Liver (tissue), 9 donors: ENCODE results near the gene ERGIC1. TPM values are rescaled to one million over a fixed set of nuclear protein-coding genes. Genes with fewer than 3 reads are reported as not detected.

ENCODE experiments used
- DNase-seq: peaks from one replicate; pipeline ENCODE4 v3.0.0-alpha.2; 2017; ENCODE audit warnings: low spot score
- H3K27ac ChIP-seq, 2 donors: one replicate each; pipeline ENCODE4 v1.7.0; 2013; ENCODE audit warnings: inconsistent platforms in 2 of 2, low read length in 2 of 2, control low read depth in 1 of 2, low read depth in 1 of 2, mild to moderate bottlenecking in 1 of 2
- H3K27me3 ChIP-seq, 4 donors: one replicate each; pipeline versions ENCODE4 v1.6.1 to v1.7.0; 2013; ENCODE audit warnings: low read length in 3 of 4, inconsistent platforms in 1 of 4, mild to moderate bottlenecking in 1 of 4, moderate library complexity in 1 of 4; ENCODE audit not compliant: control insufficient read depth in 4 of 4, insufficient read depth in 4 of 4
- H3K36me3 ChIP-seq, 4 donors: one replicate each; pipeline versions ENCODE4 v1.6.1 to v1.7.0; 2013; ENCODE audit warnings: low read length in 3 of 4, mild to moderate bottlenecking in 3 of 4, low read depth in 1 of 4, moderate library complexity in 1 of 4; ENCODE audit not compliant: control insufficient read depth in 4 of 4, insufficient read depth in 3 of 4
- H3K4me1 ChIP-seq, 4 donors: one replicate each; pipeline versions ENCODE4 v1.6.1 to v1.7.0; 2013; ENCODE audit warnings: low read length in 3 of 4, mild to moderate bottlenecking in 3 of 4, moderate library complexity in 1 of 4; ENCODE audit not compliant: control insufficient read depth in 4 of 4, insufficient read depth in 4 of 4
- H3K4me3 ChIP-seq, 3 donors: one replicate each; pipeline versions ENCODE4 v1.6.1 to v1.7.0; 2013; ENCODE audit warnings: low read length in 3 of 3, control low read depth in 1 of 3, low read depth in 1 of 3, mild to moderate bottlenecking in 1 of 3
- H3K9ac ChIP-seq, 2 donors: one replicate each; pipeline ENCODE4 v1.7.0; 2013; ENCODE audit warnings: low read length in 2 of 2, mild to moderate bottlenecking in 2 of 2, moderate library complexity in 2 of 2, control low read depth in 1 of 2, low read depth in 1 of 2
- H3K9me3 ChIP-seq, 4 donors: one replicate each; pipeline versions ENCODE4 v1.6.1 to v1.7.0; 2013; ENCODE audit warnings: low read length in 3 of 4; ENCODE audit not compliant: control insufficient read depth in 4 of 4
- EGR1 ChIP-seq, 2 donors: IDR thresholded peaks; 2 replicates each; pipeline ENCODE4 v1.6.1; 2016 to 2018; ENCODE audit warnings: antibody characterized with exemption in 2 of 2, low read depth in 2 of 2
- FOXA1 ChIP-seq: IDR thresholded peaks from 2 replicates; pipeline ENCODE4 v1.6.1; 2016; ENCODE audit warnings: antibody characterized with exemption
- FOXA2 ChIP-seq: IDR thresholded peaks from 2 replicates; pipeline ENCODE4 v1.6.1; 2016; ENCODE audit warnings: antibody characterized with exemption
- GABPA ChIP-seq, 2 donors: IDR thresholded peaks in 1 of 2; conservative IDR thresholded peaks in 1 of 2; 2 replicates each; pipeline ENCODE4 v1.6.1; 2016; ENCODE audit warnings: antibody characterized with exemption in 2 of 2, mild to moderate bottlenecking in 1 of 2, moderate library complexity in 1 of 2
- HNF4A ChIP-seq, 2 donors: conservative IDR thresholded peaks; 2 replicates each; pipeline ENCODE4 v1.6.1; 2016; ENCODE audit warnings: antibody characterized with exemption in 2 of 2, mild to moderate bottlenecking in 2 of 2
- HNF4G ChIP-seq: IDR thresholded peaks from 2 replicates; pipeline ENCODE4 v1.6.1; 2016; ENCODE audit warnings: antibody characterized with exemption
- JUND ChIP-seq, 2 donors: IDR thresholded peaks; 2 replicates each; pipeline ENCODE4 v1.6.1; 2016; ENCODE audit warnings: antibody characterized with exemption in 2 of 2
- NR2F2 ChIP-seq: IDR thresholded peaks from 2 replicates; pipeline ENCODE4 v1.6.1; 2016; ENCODE audit warnings: antibody characterized with exemption
- RAD21 ChIP-seq, 2 donors: IDR thresholded peaks; 2 replicates each; pipeline ENCODE4 v1.6.1; 2016; ENCODE audit warnings: antibody characterized with exemption in 2 of 2, mild to moderate bottlenecking in 2 of 2
- REST ChIP-seq: IDR thresholded peaks from 2 replicates; pipeline ENCODE4 v1.6.1; 2016; ENCODE audit warnings: antibody characterized with exemption, mild to moderate bottlenecking
- RXRA ChIP-seq, 2 donors: IDR thresholded peaks; 2 replicates each; pipeline ENCODE4 v1.6.1; 2017 to 2018; ENCODE audit warnings: antibody characterized with exemption in 2 of 2, mild to moderate bottlenecking in 1 of 2
- SP1 ChIP-seq: IDR thresholded peaks from 2 replicates; pipeline ENCODE4 v1.6.1; 2018; ENCODE audit warnings: antibody characterized with exemption, mild to moderate bottlenecking
- TAF1 ChIP-seq: conservative IDR thresholded peaks from 2 replicates; pipeline ENCODE4 v1.6.1; 2016; ENCODE audit warnings: antibody characterized with exemption, mild to moderate bottlenecking
- YY1 ChIP-seq: IDR thresholded peaks from 2 replicates; pipeline ENCODE4 v1.6.1; 2016; ENCODE audit warnings: antibody characterized with exemption, mild to moderate bottlenecking
- ZBTB33 ChIP-seq: IDR thresholded peaks from 2 replicates; pipeline ENCODE4 v1.6.1; 2016; ENCODE audit warnings: antibody characterized with exemption
- WGBS: extraction: QIAGEN DNeasy Blood & Tissue Kit; methylation state at CpG from one replicate; pipeline ENCODE4 v1.1.7; 2013; 5-methylcytosine and 5-hydroxymethylcytosine counted together
- polyA plus RNA-seq, 2 donors: library from polyadenylated mRNA; stranded (reverse) in 1 of 2; unstranded in 1 of 2; fragments of 200-250 nt in 1 of 2; fragments of >200 nt in 1 of 2; fragmentation: Nextera tagmentation in 1 of 2; extraction: Ambion mirVana in 1 of 2; gene quantifications; one replicate each; pipeline versions ENCODE4 v1.2.1 to v1.2.3, GENCODE V29; 2013 to 2015
- total RNA-seq, 2 donors: library from RNA; depleted of rRNA; stranded (reverse); fragments of >200 nt; gene quantifications; one replicate each; pipeline ENCODE4 v1.2.3, GENCODE V29; 2014
- TF ChIP-seq, protein P1 (sequence below): fragments of 150-350 bp; IDR thresholded peaks from 2 replicates; pipeline ENCODE4 v1.5.1; 2017; ENCODE audit warnings: improper control_type of control experiment, low read depth, low read length; ENCODE audit not compliant: missing input control
- TF ChIP-seq, protein P2 (sequence below): IDR thresholded peaks from 2 replicates; pipeline ENCODE4 v1.6.1; 2016; ENCODE audit warnings: antibody characterized with exemption
- TF ChIP-seq, protein P3 (sequence below): IDR thresholded peaks from 2 replicates; pipeline ENCODE4 v1.6.1; 2016; ENCODE audit warnings: antibody characterized with exemption
- donor health status: healthy.
- donor health status: healthy.
- donor health status: healthy.
- donor health status: healthy.
- donor health status: healthy.

Gene ERGIC1
- total and polyA plus RNA-seq, 4 donors, result 45.4 to 155 (median 101) TPM

GRCh38 chr5:172805018-172805683 is 28.9 kb upstream of the ERGIC1 start:
- whole genome bisulfite sequencing, result 83% methylated on average over 3 of the region's 3 CpGs
- Histone ChIP-seq H3K27ac (no peak overlapping the region), H3K36me3 (no peaks in the 10 kb centered on the region), H3K9ac (no peak overlapping the region), H3K27me3 (no peaks in the 10 kb centered on the region), H3K4me1 (peaks cover 0 to 7% (median 1%) of the 10 kb centered on the region in 4 donors), H3K4me3 (no peak overlapping the region), H3K9me3 (peaks cover 0 to 2% (median 0%) of the 10 kb centered on the region in 4 donors)
- DNase-seq, result no peak
- TF ChIP-seq HNF4A (conservative IDR thresholded peaks at IDR 0.05), result no peak
- no peak for TF ChIP-seq ZBTB33
- TF ChIP-seq NR2F2, result no peak
- TF ChIP-seq, protein P1, sequence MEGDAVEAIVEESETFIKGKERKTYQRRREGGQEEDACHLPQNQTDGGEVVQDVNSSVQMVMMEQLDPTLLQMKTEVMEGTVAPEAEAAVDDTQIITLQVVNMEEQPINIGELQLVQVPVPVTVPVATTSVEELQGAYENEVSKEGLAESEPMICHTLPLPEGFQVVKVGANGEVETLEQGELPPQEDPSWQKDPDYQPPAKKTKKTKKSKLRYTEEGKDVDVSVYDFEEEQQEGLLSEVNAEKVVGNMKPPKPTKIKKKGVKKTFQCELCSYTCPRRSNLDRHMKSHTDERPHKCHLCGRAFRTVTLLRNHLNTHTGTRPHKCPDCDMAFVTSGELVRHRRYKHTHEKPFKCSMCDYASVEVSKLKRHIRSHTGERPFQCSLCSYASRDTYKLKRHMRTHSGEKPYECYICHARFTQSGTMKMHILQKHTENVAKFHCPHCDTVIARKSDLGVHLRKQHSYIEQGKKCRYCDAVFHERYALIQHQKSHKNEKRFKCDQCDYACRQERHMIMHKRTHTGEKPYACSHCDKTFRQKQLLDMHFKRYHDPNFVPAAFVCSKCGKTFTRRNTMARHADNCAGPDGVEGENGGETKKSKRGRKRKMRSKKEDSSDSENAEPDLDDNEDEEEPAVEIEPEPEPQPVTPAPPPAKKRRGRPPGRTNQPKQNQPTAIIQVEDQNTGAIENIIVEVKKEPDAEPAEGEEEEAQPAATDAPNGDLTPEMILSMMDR, result no peak
- TF ChIP-seq HNF4G, result no peak
- TF ChIP-seq, protein P2, sequence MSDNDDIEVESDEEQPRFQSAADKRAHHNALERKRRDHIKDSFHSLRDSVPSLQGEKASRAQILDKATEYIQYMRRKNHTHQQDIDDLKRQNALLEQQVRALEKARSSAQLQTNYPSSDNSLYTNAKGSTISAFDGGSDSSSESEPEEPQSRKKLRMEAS, result no peak
- no peak for TF ChIP-seq FOXA2
- no peak for TF ChIP-seq SP1
- no peak for TF ChIP-seq EGR1 (IDR thresholded peaks at IDR 0.05; ENCODE audit: low read depth in 2 of 2)
- TF ChIP-seq, protein P3, sequence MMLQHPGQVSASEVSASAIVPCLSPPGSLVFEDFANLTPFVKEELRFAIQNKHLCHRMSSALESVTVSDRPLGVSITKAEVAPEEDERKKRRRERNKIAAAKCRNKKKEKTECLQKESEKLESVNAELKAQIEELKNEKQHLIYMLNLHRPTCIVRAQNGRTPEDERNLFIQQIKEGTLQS, result no peak
- TF ChIP-seq RAD21 (IDR thresholded peaks at IDR 0.05), result no peak
- TF ChIP-seq REST, result no peak
- no peak for TF ChIP-seq YY1
- no peak for TF ChIP-seq RXRA (IDR thresholded peaks at IDR 0.05)
- TF ChIP-seq GABPA (IDR thresholded peaks at IDR 0.05 in 1 of 2, conservative IDR thresholded peaks at IDR 0.05 in 1 of 2), result no peak
- no peak for TF ChIP-seq JUND (IDR thresholded peaks at IDR 0.05)
- no peak for TF ChIP-seq FOXA1
- no peak for TF ChIP-seq TAF1
